GM12872 (cell line): ENCODE results near the gene OMD.

Experiments used
- TF ChIP-seq, protein P1 (sequence below): IDR thresholded peaks from 3 replicates; pipeline ENCODE4 v1.5.1; 2011; ENCODE audit warnings: low read depth, mild to moderate bottlenecking, low read length, moderate library complexity; ENCODE audit not compliant: insufficient read depth

The OMD gene, protein sequence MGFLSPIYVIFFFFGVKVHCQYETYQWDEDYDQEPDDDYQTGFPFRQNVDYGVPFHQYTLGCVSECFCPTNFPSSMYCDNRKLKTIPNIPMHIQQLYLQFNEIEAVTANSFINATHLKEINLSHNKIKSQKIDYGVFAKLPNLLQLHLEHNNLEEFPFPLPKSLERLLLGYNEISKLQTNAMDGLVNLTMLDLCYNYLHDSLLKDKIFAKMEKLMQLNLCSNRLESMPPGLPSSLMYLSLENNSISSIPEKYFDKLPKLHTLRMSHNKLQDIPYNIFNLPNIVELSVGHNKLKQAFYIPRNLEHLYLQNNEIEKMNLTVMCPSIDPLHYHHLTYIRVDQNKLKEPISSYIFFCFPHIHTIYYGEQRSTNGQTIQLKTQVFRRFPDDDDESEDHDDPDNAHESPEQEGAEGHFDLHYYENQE

GRCh38 chr9:92424340-92424739 lies at the start of gene OMD:
OMD (minus strand) TSS chr9:92424471; CDS start chr9:92417558, 6,913 bp downstream.
- TF ChIP-seq, protein P1, sequence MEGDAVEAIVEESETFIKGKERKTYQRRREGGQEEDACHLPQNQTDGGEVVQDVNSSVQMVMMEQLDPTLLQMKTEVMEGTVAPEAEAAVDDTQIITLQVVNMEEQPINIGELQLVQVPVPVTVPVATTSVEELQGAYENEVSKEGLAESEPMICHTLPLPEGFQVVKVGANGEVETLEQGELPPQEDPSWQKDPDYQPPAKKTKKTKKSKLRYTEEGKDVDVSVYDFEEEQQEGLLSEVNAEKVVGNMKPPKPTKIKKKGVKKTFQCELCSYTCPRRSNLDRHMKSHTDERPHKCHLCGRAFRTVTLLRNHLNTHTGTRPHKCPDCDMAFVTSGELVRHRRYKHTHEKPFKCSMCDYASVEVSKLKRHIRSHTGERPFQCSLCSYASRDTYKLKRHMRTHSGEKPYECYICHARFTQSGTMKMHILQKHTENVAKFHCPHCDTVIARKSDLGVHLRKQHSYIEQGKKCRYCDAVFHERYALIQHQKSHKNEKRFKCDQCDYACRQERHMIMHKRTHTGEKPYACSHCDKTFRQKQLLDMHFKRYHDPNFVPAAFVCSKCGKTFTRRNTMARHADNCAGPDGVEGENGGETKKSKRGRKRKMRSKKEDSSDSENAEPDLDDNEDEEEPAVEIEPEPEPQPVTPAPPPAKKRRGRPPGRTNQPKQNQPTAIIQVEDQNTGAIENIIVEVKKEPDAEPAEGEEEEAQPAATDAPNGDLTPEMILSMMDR, result no peak

GRCh38 chr9:92468206-92468605 lies 43.9 kb upstream of the OMD start:
- TF ChIP-seq, protein P1, result no peak

GRCh38 chr9:92467511-92467910 lies 43.2 kb upstream of the OMD start:
- TF ChIP-seq, protein P1, result no peak

GRCh38 chr9:92467041-92467440 lies 42.8 kb upstream of the OMD start:
- TF ChIP-seq, protein P1, result no peak

- TF ChIP-seq, protein P1, result no peak
Measured at GRCh38 chr9:92463984-92464383, 39.7 kb upstream of the OMD start.

DNA sequence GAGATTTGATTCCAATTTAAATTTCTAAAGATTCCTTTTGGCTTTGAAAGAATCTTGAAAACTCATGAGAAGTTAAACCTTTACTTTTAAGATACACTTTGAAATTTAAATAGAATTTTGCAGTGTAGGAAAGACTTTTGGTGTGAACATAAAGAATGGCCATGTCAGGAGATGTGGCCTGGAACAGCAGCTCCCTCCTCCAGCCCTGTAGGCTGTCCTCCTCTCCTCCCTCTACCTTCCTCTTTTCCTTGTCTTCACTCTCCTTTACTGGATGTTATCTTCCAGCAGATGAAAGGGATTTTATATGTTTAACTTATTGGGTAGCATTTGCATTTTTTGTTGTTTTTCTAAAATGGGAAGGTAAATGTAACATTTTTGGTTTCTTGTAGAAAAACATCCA lies 39.1 kb upstream of the OMD start:
- TF ChIP-seq, protein P1, result no peak

GRCh38 chr9:92457576-92457975 lies 33.3 kb upstream of the OMD start:
- TF ChIP-seq, protein P1, result no peak
